ENCODE results near the gene DNAH11. TPM values are rescaled to one million over a fixed set of nuclear protein-coding genes. Genes with fewer than 3 reads are reported as not detected.
A peak's percentile ranks its signal among the peaks of the same experiment; 100 is the strongest.

DNAH11 gene
- total RNA-seq, 2 donors from 2014 or later: 1.6 to 13.3 TPM

GRCh38 chr7:21942955-21943354 lies 400.1 kb downstream of the DNAH11 start:
- Histone ChIP-seq H3K27me3 (replicated peaks; ENCODE audit: insufficient read depth) (peaks cover 2% of the 10 kb centered on the region), H3K9me3 (no peaks in the 10 kb centered on the region), H3K4me1 (replicated peaks) (peaks cover 3% of the 10 kb centered on the region), H3K4me3 (no peak overlapping the region), H3K27ac (no peak overlapping the region), H3K36me3 (no peaks in the 10 kb centered on the region)
- TF ChIP-seq CTCF (IDR thresholded peaks at IDR 0.05) (no peak), POLR2AphosphoS5 (IDR thresholded peaks at IDR 0.05) (no peak), POLR2A (IDR thresholded peaks at IDR 0.05) (no peak)
- 61% methylated on average over 6 of the region's 6 CpGs for WGBS
- intact Hi-C loops (cut with DNase I): no loop called here
- no peak for DNase-seq (ENCODE audit: low spot score)

- no peaks in the 10 kb centered on the region for H3K36me3 ChIP-seq
- TF ChIP-seq CTCF (IDR thresholded peaks at IDR 0.05) (no peak), POLR2A (IDR thresholded peaks at IDR 0.05) (no peak), POLR2AphosphoS5 (IDR thresholded peaks at IDR 0.05) (no peak)
- no peaks in the 10 kb centered on the region for H3K9me3 ChIP-seq
- H3K27me3 ChIP-seq (replicated peaks; ENCODE audit: insufficient read depth): peaks cover 2% of the 10 kb centered on the region
- H3K4me3 ChIP-seq: no peak overlapping the region
- no peak for DNase-seq (ENCODE audit: low spot score)
- intact Hi-C loops (cut with DNase I): no loop called here
- no peak overlapping the region for H3K27ac ChIP-seq
- 93% methylated on average over 5 of the region's 5 CpGs for WGBS
- peaks cover 3% of the 10 kb centered on the region for H3K4me1 ChIP-seq (replicated peaks)
Observed at GRCh38 chr7:21943436-21943835, 400.6 kb downstream of the DNAH11 start.

GRCh38 chr7:21944616-21945453 lies 402.0 kb downstream of the DNAH11 start:
- no peaks in the 10 kb centered on the region for H3K36me3 ChIP-seq
- peaks cover 3% of the 10 kb centered on the region for H3K4me1 ChIP-seq (replicated peaks)
- peak in 1 of 4 experiments; percentile 23 for TF ChIP-seq CTCF (IDR thresholded peaks at IDR 0.05)
- TF ChIP-seq POLR2A (IDR thresholded peaks at IDR 0.05): no peak
- peak; percentile 47 for TF ChIP-seq POLR2AphosphoS5 (IDR thresholded peaks at IDR 0.05)
- intact Hi-C loops (cut with DNase I): no loop called here
- 2% methylated on average over 34 of the region's 34 CpGs for WGBS
- DNase-seq (ENCODE audit: low spot score): peak; percentile 75
- H3K27ac ChIP-seq: peak overlapping the region; percentile 55 to 70
- peak overlapping the region; percentile 35 to 40 for H3K4me3 ChIP-seq
- H3K9me3 ChIP-seq: no peaks in the 10 kb centered on the region
- H3K27me3 ChIP-seq (replicated peaks; ENCODE audit: insufficient read depth): peaks cover 2% of the 10 kb centered on the region

DNA sequence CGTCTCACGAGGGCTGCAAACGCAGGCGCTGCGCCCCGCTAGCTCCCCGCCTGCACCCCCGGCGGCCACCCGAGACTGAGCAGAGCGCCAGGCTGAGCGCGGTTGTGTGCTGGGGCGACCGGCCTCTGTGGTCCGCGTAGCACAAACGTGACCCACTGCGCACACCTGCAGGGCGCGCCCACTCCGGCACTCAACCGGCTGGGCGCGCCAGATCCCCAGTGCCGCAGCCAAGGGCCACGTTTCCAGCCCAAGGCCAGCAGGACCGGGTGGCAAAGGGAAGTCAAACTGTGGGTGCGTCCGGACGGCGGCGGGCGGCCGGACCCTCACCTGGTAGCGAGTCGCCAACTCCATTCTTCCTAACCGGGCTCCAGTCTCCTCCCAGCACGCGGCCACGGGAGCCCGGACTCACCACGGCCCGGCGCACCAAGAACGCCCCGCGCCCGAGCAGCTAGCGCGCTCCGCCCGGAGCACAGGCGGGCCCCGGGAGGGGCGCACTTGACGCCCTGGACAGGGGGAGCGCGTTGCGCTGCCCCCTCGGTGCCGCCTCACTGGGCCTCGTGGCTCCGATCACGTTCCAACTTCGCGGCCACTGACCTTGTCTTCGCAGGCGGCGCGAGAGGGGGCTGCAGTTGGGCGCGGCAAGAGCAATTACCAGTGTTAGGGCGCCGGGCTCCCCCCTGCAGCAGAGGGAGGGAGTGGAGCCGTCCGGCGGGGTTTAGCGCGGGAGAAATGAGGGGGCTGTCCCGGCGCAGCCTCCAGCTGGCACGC lies 402.8 kb downstream of the DNAH11 start, which contains the start of gene CDCA7L:
CDCA7L (minus strand) TSS at position 446 of the 768 bp plus-strand sequence; CDS start at position 351, 95 bp downstream.
- peaks cover 2% of the 10 kb centered on the region for H3K27me3 ChIP-seq (replicated peaks; ENCODE audit: insufficient read depth)
- DNase-seq (ENCODE audit: low spot score): peak; percentile 70
- peaks cover 3% of the 10 kb centered on the region for H3K4me1 ChIP-seq (replicated peaks)
- H3K4me3 ChIP-seq: peak within 1 kb of the TSS; percentile 35 to 40
- WGBS: under 1% methylated on average over 82 of the region's 83 CpGs
- H3K9me3 ChIP-seq: no peaks in the 10 kb centered on the region
- peak within 1 kb of the TSS; percentile 55 to 70 for H3K27ac ChIP-seq
- H3K36me3 ChIP-seq: no peaks in the 10 kb centered on the region
- TF ChIP-seq CTCF (IDR thresholded peaks at IDR 0.05) (no peak), POLR2A (IDR thresholded peaks at IDR 0.05) (peak; percentile 17), POLR2AphosphoS5 (IDR thresholded peaks at IDR 0.05) (peak; percentile 7)
- intact Hi-C loops (cut with DNase I): no loop called here

All from prostate gland (tissue), 2 donors.